BJ (cell line): ENCODE data around the gene REM2. TPM values are rescaled to one million over a fixed set of nuclear protein-coding genes. Genes with fewer than 3 reads are reported as not detected.

ENCODE experiments used
- CTCF ChIA-PET: fragments of 350-600 bp; formaldehyde crosslinking; extraction: SDS; loops from one replicate; lab custom pipeline; 2021; ENCODE audit warnings: antibody characterized with exemption, inconsistent platforms; lab: Yijun Ruan, JAX
- POLR2A ChIA-PET: fragments of 300-600 bp; sonication (Branson Sonifier 250); formaldehyde crosslinking; extraction: SDS; loops from one replicate; lab custom pipeline; 2021; ENCODE audit warnings: antibody characterized with exemption; lab: Charles Lee
- DNase-seq: peaks from one replicate; pipeline ENCODE4 v3.0.0-alpha.2; 2011; ENCODE audit warnings: low read depth
- H3K27me3 ChIP-seq: 2 replicates; pipeline ENCODE4 v1.6.0; 2011; ENCODE audit warnings: low read length; ENCODE audit not compliant: control insufficient read depth, insufficient read depth
- H3K36me3 ChIP-seq: 2 replicates; pipeline ENCODE4 v1.5.1; 2011; ENCODE audit warnings: low read length; ENCODE audit not compliant: control insufficient read depth, insufficient read depth
- H3K4me3 ChIP-seq: 2 replicates; pipeline ENCODE4 v1.5.1; 2011; ENCODE audit warnings: low read depth, mild to moderate bottlenecking, control low read depth, low read length
- CTCF ChIP-seq: IDR thresholded peaks from 2 replicates; pipeline ENCODE4 v1.5.1; 2011; ENCODE audit warnings: low read depth, mild to moderate bottlenecking, control low read depth, inconsistent platforms, low read length, moderate library complexity; ENCODE audit not compliant: insufficient read depth
- polyA plus RNA-seq: library from polyadenylated mRNA; depleted of rRNA; stranded (reverse); fragments of >200 nt; gene quantifications from 2 replicates; pipeline ENCODE4 v1.2.3, GENCODE V29; 2011

The REM2 gene
- polyA plus RNA-seq, 1 experiment = 0.10 TPM

- Histone ChIP-seq H3K27me3 (no peaks in the 10 kb centered on the region), H3K36me3 (peaks cover 57% of the 10 kb centered on the region), H3K4me3 (no peak overlapping the region)
- CTCF ChIA-PET = interaction anchor here (1.3 kb wide), 1 partner anchor 10 kb away, joined by 5 read pairs; no protein-coding TSS in a partner anchor
- POLR2A ChIA-PET = no interaction called here
- DNase-seq = no peak
- TF ChIP-seq CTCF = no peak
Observed at GRCh38 chr14:22842211-22843122, 40.6 kb upstream of the REM2 start.

GRCh38 chr14:22843123-22843925 lies 39.7 kb upstream of the REM2 start:
- ChIA-PET POLR2A (no interaction called here), CTCF (interaction anchor here (1.3 kb wide), 1 partner anchor 10 kb away, joined by 5 read pairs; no protein-coding TSS in a partner anchor)
- no peak for DNase-seq
- Histone ChIP-seq H3K36me3 (peaks cover 57% of the 10 kb centered on the region), H3K27me3 (no peaks in the 10 kb centered on the region), H3K4me3 (no peak overlapping the region)
- no peak for TF ChIP-seq CTCF

- Histone ChIP-seq H3K4me3 (no peak overlapping the region), H3K36me3 (peaks cover 54% of the 10 kb centered on the region), H3K27me3 (no peaks in the 10 kb centered on the region)
- DNase-seq = no peak
- no peak for TF ChIP-seq CTCF
- POLR2A ChIA-PET = no interaction called here
- CTCF ChIA-PET = interaction anchor here (1.0 to 1.6 kb wide), 2 partner anchors 8 to 22 kb away, joined by 3 to 4 read pairs; no protein-coding TSS in a partner anchor
Observed at GRCh38 chr14:22844221-22845102, 38.6 kb upstream of the REM2 start.

- Histone ChIP-seq H3K27me3 (no peaks in the 10 kb centered on the region), H3K36me3 (peaks cover 54% of the 10 kb centered on the region), H3K4me3 (no peak overlapping the region)
- no peak for DNase-seq
- no peak for TF ChIP-seq CTCF
- CTCF ChIA-PET = interaction anchor here (1.6 kb wide), 1 partner anchor 22 kb away, joined by 4 read pairs; no protein-coding TSS in a partner anchor
- POLR2A ChIA-PET = no interaction called here
Observed at GRCh38 chr14:22845103-22845394, 38.0 kb upstream of the REM2 start.
